Stimulated activated CD8-positive, alpha-beta memory T cell treated with anti-CD3 and anti-CD28 coated beads, Interleukin-15, amount 100 ng/mL, for 4 hours (primary cell): ENCODE results near the gene DEPDC7.
A peak's percentile ranks its signal among the peaks of the same experiment; 100 is the strongest.
"Not testable (repeated sequence)": the region's sequence is repeated elsewhere in the genome, so short reads cannot be mapped to it uniquely, and the experiment has no call there.

Experiments
- DNase-seq, 2 donors: peaks; one replicate each; pipeline ENCODE4 v3.0.0-alpha.2; 2020; ENCODE audit warnings: low read depth in 2 of 2

Gene DEPDC7

GRCh38 chr11:33015621-33016551, at the start of gene DEPDC7:
Gene DEPDC7, plus strand, starts transcription at chr11:33015878. Its CDS starts 78 bp downstream, at chr11:33015956.
- DNase-seq: peak; percentile 56 to 57

GRCh38 chr11:32968541-32968940, 47.1 kb upstream of the DEPDC7 start:
- no peak for DNase-seq

- DNase-seq: not testable (repeated sequence)
Measured at GRCh38 chr11:32972233-32972632, 43.4 kb upstream of the DEPDC7 start.

- no peak for DNase-seq
Measured at GRCh38 chr11:32972781-32973180, 42.9 kb upstream of the DEPDC7 start.

- DNase-seq: no peak
Measured at GRCh38 chr11:32982626-32983025, 33.1 kb upstream of the DEPDC7 start.

- DNase-seq: no peak
Measured at GRCh38 chr11:32983506-32983905, 32.2 kb upstream of the DEPDC7 start.

- DNase-seq: no peak
Measured at GRCh38 chr11:32985600-32985999, 30.1 kb upstream of the DEPDC7 start.

- DNase-seq: no peak
Measured at GRCh38 chr11:32987851-32988250, 27.8 kb upstream of the DEPDC7 start.

GRCh38 chr11:32990481-32990880, 25.2 kb upstream of the DEPDC7 start:
- DNase-seq: no peak

- no peak for DNase-seq
Measured at GRCh38 chr11:32991427-32991826, 24.3 kb upstream of the DEPDC7 start.

GRCh38 chr11:32991898-32992297, 23.8 kb upstream of the DEPDC7 start:
- no peak for DNase-seq

GRCh38 chr11:33000181-33000580, 15.5 kb upstream of the DEPDC7 start:
- no peak for DNase-seq

- no peak for DNase-seq
Measured at GRCh38 chr11:33001281-33001680, 14.4 kb upstream of the DEPDC7 start.

- no peak for DNase-seq
Measured at GRCh38 chr11:33001751-33002542, 13.7 kb upstream of the DEPDC7 start.

GRCh38 chr11:33005175-33005574, 10.5 kb upstream of the DEPDC7 start:
- no peak for DNase-seq

- no peak for DNase-seq
Measured at GRCh38 chr11:33006010-33006409, 9.7 kb upstream of the DEPDC7 start.

GRCh38 chr11:33013755-33014154, 1.9 kb upstream of the DEPDC7 start:
- no peak for DNase-seq

GRCh38 chr11:33016654-33017053, 976 bp downstream of the DEPDC7 start:
- DNase-seq: no peak

- DNase-seq: no peak
Measured at GRCh38 chr11:33017478-33017877, 1.8 kb downstream of the DEPDC7 start.

GRCh38 chr11:33017965-33018364, 2.3 kb downstream of the DEPDC7 start:
- DNase-seq: no peak

- no peak for DNase-seq
Measured at GRCh38 chr11:33018840-33019239, 3.2 kb downstream of the DEPDC7 start.

GRCh38 chr11:33021501-33021900, 5.8 kb downstream of the DEPDC7 start:
- no peak for DNase-seq

GRCh38 chr11:33021937-33022336, 6.3 kb downstream of the DEPDC7 start:
- no peak for DNase-seq
